RKO (cell line): ENCODE measurements around the gene CYP11A1.

Experiments
- DNase-seq: peaks from one replicate; pipeline ENCODE4 v3.0.0-alpha.2; 2016; ENCODE audit warnings: low spot score

The CYP11A1 gene

GRCh38 chr15:74320352-74321247 lies 46.8 kb downstream of the CYP11A1 start:
- peak; percentile 34 for DNase-seq

- DNase-seq: no peak
Measured at GRCh38 chr15:74319596-74320351, 47.7 kb downstream of the CYP11A1 start.

DNA sequence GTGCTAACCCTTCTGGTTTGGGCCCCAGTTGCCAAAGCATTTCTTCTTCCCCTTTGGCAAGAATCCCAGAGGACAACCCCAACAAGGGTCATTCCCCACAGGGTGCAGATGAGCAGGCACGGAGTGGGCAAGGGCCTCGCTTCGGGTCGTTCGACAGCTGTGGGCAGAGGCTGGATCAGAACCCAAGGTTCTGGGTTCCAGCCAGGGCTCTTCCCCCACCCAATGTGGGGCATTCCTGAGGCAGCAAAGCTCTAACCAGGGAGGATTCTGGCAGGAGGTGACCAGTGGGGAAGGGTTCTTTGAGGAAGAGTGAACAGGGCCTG lies 48.3 kb downstream of the CYP11A1 start:
- no peak for DNase-seq

GRCh38 chr15:74318376-74319137 lies 48.9 kb downstream of the CYP11A1 start:
- no peak for DNase-seq

GRCh38 chr15:74317820-74318375 lies 49.5 kb downstream of the CYP11A1 start:
- no peak for DNase-seq

DNA sequence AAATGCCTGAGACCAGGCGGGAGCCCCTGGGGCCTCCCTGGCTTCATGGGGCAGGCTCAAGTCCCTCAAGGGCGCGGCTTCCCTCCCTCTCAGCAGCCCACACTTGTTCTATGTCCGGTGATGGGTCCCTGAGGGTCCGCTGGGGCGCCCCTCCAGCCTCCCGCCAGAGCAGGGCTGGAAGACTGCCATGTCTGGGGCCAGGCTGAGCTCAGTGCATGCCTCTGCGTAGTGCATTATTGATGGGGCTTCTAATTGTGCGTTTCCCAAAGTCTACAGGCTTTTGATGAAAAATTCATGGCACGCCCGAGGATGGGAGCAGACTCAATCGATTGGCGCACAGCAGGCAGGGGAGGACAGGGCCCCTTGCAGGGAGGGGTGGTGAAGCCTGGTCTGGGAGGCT lies 51.3 kb downstream of the CYP11A1 start:
- DNase-seq: no peak

DNA sequence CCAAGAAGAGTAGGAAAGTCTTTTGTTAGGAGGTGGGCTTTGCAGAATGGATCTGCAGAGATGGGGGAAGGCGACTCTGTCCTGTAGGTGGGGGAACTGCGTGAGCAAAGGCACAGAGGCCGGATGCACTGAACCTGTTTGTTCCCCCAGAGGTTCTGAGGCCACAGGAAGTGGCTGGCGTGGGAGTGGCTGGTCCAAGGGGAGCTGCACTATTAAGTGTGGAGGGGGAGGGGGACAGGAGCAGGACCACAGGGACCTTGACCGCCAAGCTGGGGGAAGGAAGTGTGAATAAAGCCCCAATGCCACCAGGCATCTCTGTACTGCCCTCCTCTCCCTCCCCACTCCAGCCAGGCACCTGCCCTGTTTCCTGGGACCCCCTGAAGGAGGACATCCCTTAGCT lies 51.8 kb downstream of the CYP11A1 start:
- no peak for DNase-seq

GRCh38 chr15:74314795-74315438 lies 52.5 kb downstream of the CYP11A1 start:
- no peak for DNase-seq

DNA sequence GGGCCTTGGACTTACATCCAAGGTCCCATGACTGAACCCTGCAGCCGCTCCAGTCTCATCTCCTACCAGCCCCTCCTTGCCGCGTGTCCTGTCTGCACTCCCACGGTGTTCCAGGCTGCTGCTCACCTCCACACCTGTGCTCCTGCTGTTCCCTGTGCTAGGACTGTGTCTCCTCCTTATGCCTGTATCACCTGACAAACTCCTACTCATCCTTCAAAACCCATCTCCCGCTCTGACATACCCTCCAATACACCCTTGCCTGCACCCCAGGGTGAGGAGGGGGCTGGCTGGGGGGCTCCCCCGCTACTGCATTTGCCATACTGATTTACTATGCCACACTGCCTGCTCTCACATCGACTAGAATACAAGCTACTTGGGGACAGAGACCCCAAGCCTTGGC lies 53.6 kb downstream of the CYP11A1 start:
- DNase-seq: no peak

DNA sequence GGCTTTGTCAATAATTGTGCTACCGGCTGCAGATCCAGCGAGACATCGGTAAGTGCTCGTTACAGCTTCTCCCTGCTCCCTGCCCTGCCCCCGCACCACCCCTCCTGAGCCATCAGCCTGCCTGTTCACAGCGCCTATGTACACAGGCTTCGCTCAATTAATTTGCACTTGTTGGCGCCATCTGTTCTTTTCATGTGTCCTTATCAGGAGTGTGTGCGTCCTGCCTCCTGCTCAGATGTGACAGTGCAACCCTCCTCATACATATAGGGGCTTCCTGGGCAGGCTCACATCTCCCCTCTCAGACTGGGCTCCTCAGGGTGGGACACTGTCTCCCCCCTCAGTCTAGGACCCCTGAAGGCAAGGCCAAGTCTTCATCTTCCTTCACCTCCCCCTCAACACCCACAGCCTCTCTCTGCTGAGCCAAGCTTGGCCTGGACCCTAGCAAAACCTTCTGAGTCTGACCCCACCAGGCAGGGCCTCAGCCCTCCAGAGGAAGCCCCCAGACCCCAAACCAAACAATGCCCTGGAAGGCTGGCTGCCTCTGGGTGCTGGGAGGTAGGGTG lies 54.9 kb downstream of the CYP11A1 start:
- DNase-seq: no peak

DNA sequence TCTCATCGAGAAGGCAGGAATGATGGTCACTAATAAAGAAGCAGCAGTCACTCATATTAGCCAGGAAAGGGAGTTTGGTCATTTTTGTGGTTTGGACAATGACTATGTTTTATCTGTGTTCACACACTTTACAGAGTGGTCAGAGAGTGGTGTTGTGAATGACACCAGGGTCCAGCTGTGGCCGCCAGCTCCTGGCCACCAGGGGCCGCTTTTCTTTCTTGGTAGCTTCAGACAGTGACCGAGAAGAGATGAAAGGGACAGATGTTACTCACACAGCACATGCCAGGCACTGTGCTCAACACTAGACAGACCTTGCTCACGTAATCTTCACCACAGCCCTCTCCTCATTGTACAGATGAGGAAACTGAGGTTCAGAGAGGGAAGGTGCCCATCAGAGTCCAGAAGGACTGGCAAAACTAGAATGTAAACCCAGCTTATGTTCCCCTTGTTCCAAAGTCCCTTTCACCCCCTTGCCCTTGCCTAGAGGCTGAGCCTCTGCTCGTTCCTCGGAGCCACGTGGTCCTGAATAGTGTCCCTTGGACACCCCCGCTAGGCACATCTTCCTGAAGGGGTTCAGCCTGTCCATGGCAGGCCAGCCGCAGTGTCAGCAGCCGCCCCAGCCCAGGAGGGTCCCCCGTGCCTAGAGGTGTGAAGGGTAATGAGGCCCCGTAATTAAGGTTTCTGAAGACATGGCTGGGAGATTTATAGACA lies 55.6 kb downstream of the CYP11A1 start:
- DNase-seq: peak; percentile 41

- DNase-seq: peak; percentile 36
Measured at GRCh38 chr15:74307827-74308811, 59.3 kb downstream of the CYP11A1 start.

DNA sequence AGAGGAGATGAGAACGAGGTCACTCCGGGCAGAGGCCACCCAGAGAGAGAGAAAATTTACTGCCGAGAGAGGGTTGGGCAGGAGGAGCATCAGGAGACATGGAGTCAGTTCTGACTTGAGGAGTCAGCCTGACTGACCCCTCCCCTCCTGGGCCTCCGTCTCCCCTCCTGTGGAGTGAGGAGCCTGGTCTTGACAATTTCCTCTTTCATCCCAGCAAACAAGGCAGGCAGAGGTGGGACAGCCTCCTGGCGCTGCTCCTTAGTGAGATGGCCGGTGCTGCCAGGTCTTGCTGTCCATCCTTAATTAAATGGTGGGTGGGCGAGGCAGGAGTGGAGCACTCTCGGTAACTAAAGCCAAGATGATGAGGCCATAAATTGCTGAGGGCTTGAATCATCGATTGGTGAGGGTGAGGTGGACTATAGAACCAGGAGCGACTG lies 60.6 kb downstream of the CYP11A1 start:
- DNase-seq: no peak

DNA sequence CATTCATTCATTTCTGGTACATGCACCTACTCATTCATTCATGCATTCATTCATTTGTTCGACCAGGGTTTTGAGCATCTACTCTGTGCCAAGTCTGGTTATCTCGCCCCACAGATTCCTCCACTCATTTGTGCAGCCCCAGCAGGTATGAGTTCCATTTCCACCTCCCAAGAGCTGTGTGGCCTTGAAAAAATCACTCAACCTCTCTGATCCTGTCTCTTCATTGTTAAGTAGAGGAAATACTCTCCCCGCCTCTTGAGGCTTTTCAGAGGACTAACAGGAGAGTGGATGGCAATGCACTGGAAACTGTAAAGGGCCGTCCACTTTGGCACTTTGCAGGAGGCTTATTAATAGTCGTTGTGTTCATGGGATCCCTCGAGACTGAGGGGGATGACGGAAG lies 61.8 kb downstream of the CYP11A1 start:
- DNase-seq: no peak

DNA sequence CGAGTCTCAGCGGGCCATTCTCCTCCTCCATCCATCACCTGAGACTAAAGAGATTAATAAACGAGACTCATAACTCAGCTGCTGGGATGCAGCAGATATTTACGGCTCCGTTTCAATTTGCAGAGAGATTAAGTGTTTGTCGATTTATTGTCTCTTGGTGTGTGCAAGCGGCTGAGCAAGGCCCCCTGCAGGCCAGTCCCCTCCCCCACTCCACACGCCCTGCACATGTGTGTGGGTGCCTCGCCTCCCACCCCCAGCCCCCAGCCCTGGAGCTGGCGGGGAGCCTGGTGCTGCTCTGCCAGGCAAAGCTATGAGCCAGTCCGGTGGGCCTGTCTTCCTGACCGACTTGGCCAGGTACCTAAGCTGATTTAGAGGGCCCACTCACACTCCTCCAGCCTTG lies 63.0 kb downstream of the CYP11A1 start:
- DNase-seq: no peak

DNA sequence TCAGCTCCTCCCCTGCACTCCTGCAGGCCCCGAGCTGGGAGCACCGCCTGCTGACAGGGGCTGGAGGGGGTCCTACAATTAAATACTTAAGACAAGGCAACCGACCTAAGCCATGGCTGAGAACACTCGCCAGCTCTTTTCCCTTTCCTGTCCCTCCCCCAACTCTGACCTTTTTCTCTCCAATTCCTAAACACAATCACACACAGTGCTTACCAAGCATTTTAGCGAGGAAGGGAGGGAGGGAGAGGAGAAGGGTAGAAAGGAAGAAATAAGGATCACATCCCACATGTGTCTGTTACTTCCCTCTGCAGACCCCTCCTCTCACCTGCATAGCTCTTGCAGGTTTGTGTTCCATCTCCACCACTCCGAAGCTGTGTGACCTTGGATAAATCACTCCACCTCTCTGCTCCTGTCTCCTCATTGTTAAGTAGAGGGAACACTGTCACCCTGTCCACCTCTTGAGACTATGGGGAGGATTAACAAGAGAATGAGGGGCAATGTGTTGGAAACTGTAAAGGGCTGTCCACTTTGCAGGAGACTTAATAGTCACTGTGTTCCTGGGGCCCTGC lies 63.6 kb downstream of the CYP11A1 start:
- DNase-seq: no peak

GRCh38 chr15:74302821-74303359 lies 64.6 kb downstream of the CYP11A1 start:
- DNase-seq: peak; percentile 21

DNA sequence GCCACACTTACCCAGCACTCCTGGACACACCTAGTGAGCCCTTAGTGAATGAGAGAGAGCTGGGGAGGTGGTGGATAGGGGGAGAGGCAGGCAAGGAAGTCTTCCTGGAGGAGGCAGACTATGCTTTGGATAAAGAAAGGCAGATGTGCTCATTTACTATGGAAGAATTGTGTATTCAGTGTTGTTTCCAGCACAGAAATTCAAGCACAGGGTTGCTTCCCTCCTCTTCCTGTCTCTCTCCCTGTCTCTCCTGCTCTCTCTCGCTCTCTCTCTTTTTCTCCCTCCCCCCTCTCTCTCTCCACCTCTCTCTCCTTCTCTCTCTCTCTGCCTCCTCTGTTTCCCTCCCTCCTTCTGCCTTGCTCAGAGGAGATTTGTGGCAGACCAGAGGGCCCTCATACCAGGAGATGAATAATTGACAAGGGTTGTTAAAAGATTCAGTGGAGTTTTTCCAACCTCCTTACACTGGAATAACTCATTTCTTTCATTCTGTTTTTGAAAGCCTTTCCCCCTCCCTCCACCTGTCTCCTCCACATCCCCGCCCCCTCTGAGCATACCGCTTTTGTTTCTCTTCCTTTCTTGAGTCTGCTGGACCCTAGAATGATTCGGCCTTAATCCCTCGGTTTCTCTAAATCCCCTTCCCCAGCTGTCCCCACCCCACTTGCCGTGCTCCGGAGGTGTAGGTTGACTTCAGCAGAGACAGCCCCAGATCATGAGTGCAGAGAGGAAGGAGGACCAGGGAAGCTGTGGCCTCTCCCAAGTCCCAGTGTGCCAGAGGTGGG lies 65.7 kb downstream of the CYP11A1 start:
- DNase-seq: no peak
